ENCODE data around the gene PACS1.

Gene PACS1

GRCh38 chr11:66064571-66064970 is 5.5 kb upstream of the PACS1 start:
- POLR2A ChIA-PET: interaction anchor here (1.0 kb wide), 1 partner anchor 13 kb away, joined by 5 read pairs; the partner anchor contains the start of gene SF3B2
- DNase-seq (ENCODE audit: extremely low spot score): no peak
- CTCF ChIA-PET: no interaction called here
- no peak for TF ChIP-seq BHLHE40 (IDR thresholded peaks at IDR 0.05; ENCODE audit: borderline replicate concordance)
- TF ChIP-seq SUZ12 (IDR thresholded peaks at IDR 0.05): no peak
- TF ChIP-seq HDGF (IDR thresholded peaks at IDR 0.05; ENCODE audit: borderline replicate concordance): no peak
- no peak for TF ChIP-seq LEF1 (IDR thresholded peaks at IDR 0.05; ENCODE audit: borderline replicate concordance)
- TF ChIP-seq L3MBTL2 (conservative IDR thresholded peaks at IDR 0.05): no peak
- TF ChIP-seq ZNF384 (IDR thresholded peaks at IDR 0.05): no peak
- TF ChIP-seq ELF4 (IDR thresholded peaks at IDR 0.05): no peak
- no peak for TF ChIP-seq FOXM1 (IDR thresholded peaks at IDR 0.05; ENCODE audit: borderline replicate concordance)
- TF ChIP-seq FOXK2 (IDR thresholded peaks at IDR 0.05): no peak
- no peak for TF ChIP-seq CTBP1 (IDR thresholded peaks at IDR 0.05; ENCODE audit: borderline replicate concordance)
- TF ChIP-seq SP1 (IDR thresholded peaks at IDR 0.05): no peak
- TF ChIP-seq ARNT (IDR thresholded peaks at IDR 0.05): no peak
- no peak for TF ChIP-seq TARDBP (IDR thresholded peaks at IDR 0.05)
- TF ChIP-seq FOXA1 (IDR thresholded peaks at IDR 0.05): no peak
- no peak for TF ChIP-seq PKNOX1 (IDR thresholded peaks at IDR 0.05)
- no peak for TF ChIP-seq NFRKB (IDR thresholded peaks at IDR 0.05)

GRCh38 chr11:66066751-66067150 is 3.3 kb upstream of the PACS1 start:
- TF ChIP-seq FOXM1 (IDR thresholded peaks at IDR 0.05; ENCODE audit: borderline replicate concordance) (no peak), CTBP1 (IDR thresholded peaks at IDR 0.05; ENCODE audit: borderline replicate concordance) (no peak), HDGF (IDR thresholded peaks at IDR 0.05; ENCODE audit: borderline replicate concordance) (no peak), ARNT (IDR thresholded peaks at IDR 0.05) (no peak), LEF1 (IDR thresholded peaks at IDR 0.05; ENCODE audit: borderline replicate concordance) (no peak), ZNF384 (IDR thresholded peaks at IDR 0.05) (no peak), FOXK2 (IDR thresholded peaks at IDR 0.05) (no peak), BHLHE40 (IDR thresholded peaks at IDR 0.05; ENCODE audit: borderline replicate concordance) (no peak), ELF4 (IDR thresholded peaks at IDR 0.05) (no peak), SUZ12 (IDR thresholded peaks at IDR 0.05) (no peak), PKNOX1 (IDR thresholded peaks at IDR 0.05) (no peak), TARDBP (IDR thresholded peaks at IDR 0.05) (no peak), L3MBTL2 (conservative IDR thresholded peaks at IDR 0.05) (no peak), FOXA1 (IDR thresholded peaks at IDR 0.05) (no peak), NFRKB (IDR thresholded peaks at IDR 0.05) (no peak)
- no peak for DNase-seq (ENCODE audit: extremely low spot score)
- ChIA-PET POLR2A (interaction anchor here (3.2 kb wide), 1 partner anchor 14 kb away, joined by 34 read pairs; the partner anchor contains the start of gene SF3B2), CTCF (interaction anchor here (2.3 kb wide), 1 partner anchor 69 kb away, joined by 11 read pairs; no protein-coding TSS in a partner anchor)

DNA sequence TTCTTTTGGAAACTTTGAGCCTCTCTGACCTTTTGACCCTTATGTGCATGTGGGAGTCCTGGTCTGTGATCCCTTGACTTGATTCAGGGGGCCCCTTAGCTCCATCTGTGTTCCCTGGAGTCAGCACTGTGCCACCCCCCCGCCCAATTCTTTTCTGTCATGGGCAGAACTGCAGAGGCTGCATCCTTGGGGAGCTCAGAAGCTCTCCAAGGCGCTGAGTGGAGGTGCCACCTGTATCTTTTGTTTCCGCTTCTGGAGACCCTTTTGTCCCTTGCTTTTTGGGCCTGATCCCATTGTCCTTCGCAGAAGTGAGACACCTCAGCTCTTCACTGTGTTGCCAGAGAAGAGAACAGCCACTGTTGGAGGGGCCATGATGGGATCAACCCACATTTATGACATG is 2.4 kb upstream of the PACS1 start:
- no peak for DNase-seq (ENCODE audit: extremely low spot score)
- ChIA-PET CTCF (interaction anchor here (0.5 to 2.5 kb wide), 11 partner anchors 8 to 1221 kb away, joined by 3 to 24 read pairs (median 4); partner anchors contain the start of genes ANKRD13D and SF3B2), POLR2A (interaction anchor here (0.7 to 3.2 kb wide), 4 partner anchors 9 to 65 kb away, joined by 4 to 34 read pairs (median 7); partner anchors contain the start of genes BANF1 and SF3B2)
- TF ChIP-seq NFRKB (IDR thresholded peaks at IDR 0.05): no peak
- TF ChIP-seq L3MBTL2 (conservative IDR thresholded peaks at IDR 0.05): no peak
- no peak for TF ChIP-seq CTBP1 (IDR thresholded peaks at IDR 0.05; ENCODE audit: borderline replicate concordance)
- no peak for TF ChIP-seq FOXM1 (IDR thresholded peaks at IDR 0.05; ENCODE audit: borderline replicate concordance)
- no peak for TF ChIP-seq HDGF (IDR thresholded peaks at IDR 0.05; ENCODE audit: borderline replicate concordance)
- no peak for TF ChIP-seq LEF1 (IDR thresholded peaks at IDR 0.05; ENCODE audit: borderline replicate concordance)

- DNase-seq (ENCODE audit: extremely low spot score): peak; percentile 79
- TF ChIP-seq NFRKB (IDR thresholded peaks at IDR 0.05) (no peak), TARDBP (IDR thresholded peaks at IDR 0.05) (no peak), LEF1 (IDR thresholded peaks at IDR 0.05; ENCODE audit: borderline replicate concordance) (no peak), ARNT (IDR thresholded peaks at IDR 0.05) (no peak), FOXM1 (IDR thresholded peaks at IDR 0.05; ENCODE audit: borderline replicate concordance) (no peak), SUZ12 (IDR thresholded peaks at IDR 0.05) (no peak), BHLHE40 (IDR thresholded peaks at IDR 0.05; ENCODE audit: borderline replicate concordance) (no peak), HDGF (IDR thresholded peaks at IDR 0.05; ENCODE audit: borderline replicate concordance) (no peak), CTBP1 (IDR thresholded peaks at IDR 0.05; ENCODE audit: borderline replicate concordance) (no peak), ZNF384 (IDR thresholded peaks at IDR 0.05) (no peak), FOXA1 (IDR thresholded peaks at IDR 0.05) (no peak), SP1 (IDR thresholded peaks at IDR 0.05) (no peak), FOXK2 (IDR thresholded peaks at IDR 0.05) (no peak), L3MBTL2 (conservative IDR thresholded peaks at IDR 0.05) (no peak)
- ChIA-PET POLR2A (interaction anchor here (1.2 to 3.2 kb wide), 4 partner anchors 10 to 66 kb away, joined by 3 to 34 read pairs (median 7); partner anchors contain the start of genes BANF1 and SF3B2), CTCF (interaction anchor here (0.6 to 2.5 kb wide), 15 partner anchors 8 to 180 kb away, joined by 3 to 24 read pairs (median 5); partner anchors contain the start of genes FIBP and SF3B2)
Measured at GRCh38 chr11:66068154-66068821, 1.8 kb upstream of the PACS1 start.

- no peak for DNase-seq (ENCODE audit: extremely low spot score)
- ChIA-PET CTCF (interaction anchor here (0.6 to 2.5 kb wide), 15 partner anchors 8 to 317 kb away, joined by 3 to 24 read pairs (median 5); partner anchors contain the start of genes FIBP and SF3B2), POLR2A (interaction anchor here (1.5 to 3.2 kb wide), 3 partner anchors 16 to 66 kb away, joined by 3 to 34 read pairs (median 8); partner anchors contain the start of genes BANF1 and SF3B2)
- TF ChIP-seq FOXA1 (IDR thresholded peaks at IDR 0.05): no peak
- no peak for TF ChIP-seq ELF4 (IDR thresholded peaks at IDR 0.05)
- TF ChIP-seq FOXM1 (IDR thresholded peaks at IDR 0.05; ENCODE audit: borderline replicate concordance): no peak
Measured at GRCh38 chr11:66068923-66069714, 953 bp upstream of the PACS1 start.

Measured in HEK293T (cell line).